NCI-H526 treated with DMSO at 0.1 percent for 48 hours (cell line): Measurements from ENCODE around the gene PXYLP1.

Source experiments
- DNase-seq: peaks from one replicate; lab custom pipeline; 2025; lab: John Stamatoyannopoulos, UW

The PXYLP1 gene

GRCh38 chr3:141326123-141326522 is 94.5 kb downstream of the PXYLP1 start:
- no peak for DNase-seq

GRCh38 chr3:141326626-141327025 is 95.0 kb downstream of the PXYLP1 start:
- DNase-seq: no peak

GRCh38 chr3:141328286-141329166 is 96.9 kb downstream of the PXYLP1 start:
- no peak for DNase-seq

- DNase-seq: no peak
Observed at GRCh38 chr3:141330235-141330634, 98.6 kb downstream of the PXYLP1 start.

GRCh38 chr3:141330718-141331376 is 99.2 kb downstream of the PXYLP1 start:
- no peak for DNase-seq

GRCh38 chr3:141331377-141332318 is 100.0 kb downstream of the PXYLP1 start:
- no peak for DNase-seq

- no peak for DNase-seq
Observed at GRCh38 chr3:141332416-141332815, 100.8 kb downstream of the PXYLP1 start.

- no peak for DNase-seq
Observed at GRCh38 chr3:141333836-141334626, 102.4 kb downstream of the PXYLP1 start.

GRCh38 chr3:141334627-141335250 is 103.1 kb downstream of the PXYLP1 start:
- DNase-seq: no peak

GRCh38 chr3:141335531-141336061 is 104.0 kb downstream of the PXYLP1 start:
- DNase-seq: no peak

- DNase-seq: no peak
Observed at GRCh38 chr3:141336672-141337522, 105.3 kb downstream of the PXYLP1 start.

- DNase-seq: no peak
Observed at GRCh38 chr3:141337523-141337854, 105.9 kb downstream of the PXYLP1 start.

GRCh38 chr3:141337991-141338390 is 106.4 kb downstream of the PXYLP1 start:
- DNase-seq: no peak

GRCh38 chr3:141338881-141339280 is 107.3 kb downstream of the PXYLP1 start:
- DNase-seq: no peak

GRCh38 chr3:141341536-141341935 is 109.9 kb downstream of the PXYLP1 start:
- no peak for DNase-seq

- no peak for DNase-seq
Observed at GRCh38 chr3:141342386-141342785, 110.8 kb downstream of the PXYLP1 start.

GRCh38 chr3:141343077-141343476 is 111.5 kb downstream of the PXYLP1 start:
- DNase-seq: no peak

- DNase-seq: no peak
Observed at GRCh38 chr3:141343865-141344271, 112.2 kb downstream of the PXYLP1 start.
